Measurements from ENCODE around the gene LSP1. TPM values are rescaled to one million over a fixed set of nuclear protein-coding genes. Genes with fewer than 3 reads are reported as not detected.
"Not testable (repeated sequence)": the region's sequence is repeated elsewhere in the genome, so short reads cannot be mapped to it uniquely, and the experiment has no call there.

Gene LSP1
- total RNA-seq, 1 donor from 2014 or later: 29.2 TPM

GRCh38 chr11:1879941-1880720 is 27.2 kb downstream of the LSP1 start:
- peaks cover 2 to 19% (median 4%) of the 10 kb centered on the region in 3 donors for H3K27me3 ChIP-seq (ENCODE audit: control insufficient read depth in 3 of 3, insufficient read depth in 3 of 3, low read length in 3 of 3)
- no peaks in the 10 kb centered on the region for H3K9me3 ChIP-seq (ENCODE audit: control insufficient read depth in 3 of 3, low read length in 3 of 3)
- H3K36me3 ChIP-seq (ENCODE audit: control insufficient read depth in 3 of 3, insufficient read depth in 3 of 3, low read length in 3 of 3): peaks cover 3 to 18% (median 4%) of the 10 kb centered on the region in 3 donors
- no peak overlapping the region for H3K4me3 ChIP-seq (ENCODE audit: low read length in 3 of 3)
- peaks cover 62 to 74% (median 63%) of the 10 kb centered on the region in 3 donors for H3K4me1 ChIP-seq (ENCODE audit: control insufficient read depth in 3 of 3, insufficient read depth in 3 of 3, low read length in 3 of 3)
- H3K9ac ChIP-seq (ENCODE audit: low read depth in 1 of 3, low read length in 3 of 3): peak overlapping the region; percentile 40 to 64 (median 57)
- H3K27ac ChIP-seq (ENCODE audit: low read depth, low read length): peak overlapping the region; percentile 89

- Histone ChIP-seq H3K9me3 (ENCODE audit: control insufficient read depth in 3 of 3, low read length in 3 of 3) (no peaks in the 10 kb centered on the region), H3K27ac (ENCODE audit: low read depth, low read length) (peak overlapping the region; percentile 89), H3K9ac (ENCODE audit: low read depth in 1 of 3, low read length in 3 of 3) (peak overlapping the region; percentile 40 to 74 (median 72)), H3K4me3 (ENCODE audit: low read length in 3 of 3) (no peak overlapping the region), H3K36me3 (ENCODE audit: control insufficient read depth in 3 of 3, insufficient read depth in 3 of 3, low read length in 3 of 3) (peaks cover 4 to 25% (median 5%) of the 10 kb centered on the region in 3 donors), H3K27me3 (ENCODE audit: control insufficient read depth in 3 of 3, insufficient read depth in 3 of 3, low read length in 3 of 3) (peaks cover 0 to 15% (median 2%) of the 10 kb centered on the region in 3 donors), H3K4me1 (ENCODE audit: control insufficient read depth in 3 of 3, insufficient read depth in 3 of 3, low read length in 3 of 3) (peaks cover 56 to 67% (median 60%) of the 10 kb centered on the region in 3 donors)
These were observed 28.0 kb downstream of the LSP1 start for GRCh38 chr11:1880746-1881441.

DNA sequence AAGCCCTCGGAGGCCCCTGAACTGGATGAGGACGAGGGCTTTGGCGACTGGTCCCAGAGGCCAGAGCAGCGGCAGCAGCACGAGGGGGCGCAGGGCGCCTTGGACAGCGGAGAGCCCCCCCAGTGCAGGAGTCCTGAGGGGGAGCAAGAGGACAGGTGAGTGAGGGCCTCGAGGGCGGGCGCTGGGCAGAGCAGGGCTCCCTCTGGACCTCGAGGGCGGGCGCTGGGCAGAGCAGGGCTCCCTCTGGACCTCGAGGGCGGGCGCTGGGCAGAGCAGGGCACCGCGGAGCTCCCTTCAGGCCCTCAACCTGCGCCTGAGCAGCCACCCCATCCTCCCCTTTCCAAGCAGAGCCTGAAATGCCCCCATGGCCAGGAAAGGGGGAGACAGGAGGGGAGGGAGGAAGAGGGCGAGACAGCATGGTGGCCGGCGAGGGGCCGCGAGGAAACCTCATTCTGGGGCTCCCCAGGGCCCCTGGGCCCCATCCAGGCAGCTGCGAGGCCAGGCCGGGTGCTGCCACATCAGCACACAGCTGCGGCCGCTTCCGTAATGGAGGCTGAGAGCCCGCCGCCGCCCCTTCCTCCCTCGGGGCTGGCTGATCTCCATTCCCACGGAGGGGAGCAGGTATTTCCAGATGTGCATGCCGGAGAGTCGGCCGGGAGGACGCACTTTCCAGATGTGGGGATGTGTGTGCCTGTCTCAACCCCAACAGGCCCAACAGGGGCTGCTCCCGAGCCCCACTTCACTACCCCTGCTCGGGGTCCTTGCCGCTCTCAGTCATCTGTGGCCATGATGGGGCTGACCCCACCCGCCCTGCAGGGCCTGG is 28.8 kb downstream of the LSP1 start:
- Histone ChIP-seq H3K4me3 (ENCODE audit: low read length in 3 of 3) (no peak overlapping the region), H3K9me3 (ENCODE audit: control insufficient read depth in 3 of 3, low read length in 3 of 3) (no peaks in the 10 kb centered on the region), H3K27ac (ENCODE audit: low read depth, low read length) (peak overlapping the region; percentile 89), H3K36me3 (ENCODE audit: control insufficient read depth in 3 of 3, insufficient read depth in 3 of 3, low read length in 3 of 3) (peaks cover 4 to 31% (median 10%) of the 10 kb centered on the region in 3 donors), H3K27me3 (ENCODE audit: control insufficient read depth in 3 of 3, insufficient read depth in 3 of 3, low read length in 3 of 3) (peaks cover 0 to 9% (median 0%) of the 10 kb centered on the region in 3 donors), H3K9ac (ENCODE audit: low read depth in 1 of 3, low read length in 3 of 3) (peak overlapping the region in 2 of 3 donors; percentile 3 to 72), H3K4me1 (ENCODE audit: control insufficient read depth in 3 of 3, insufficient read depth in 3 of 3, low read length in 3 of 3) (peaks cover 49 to 59% (median 53%) of the 10 kb centered on the region in 3 donors)

DNA sequence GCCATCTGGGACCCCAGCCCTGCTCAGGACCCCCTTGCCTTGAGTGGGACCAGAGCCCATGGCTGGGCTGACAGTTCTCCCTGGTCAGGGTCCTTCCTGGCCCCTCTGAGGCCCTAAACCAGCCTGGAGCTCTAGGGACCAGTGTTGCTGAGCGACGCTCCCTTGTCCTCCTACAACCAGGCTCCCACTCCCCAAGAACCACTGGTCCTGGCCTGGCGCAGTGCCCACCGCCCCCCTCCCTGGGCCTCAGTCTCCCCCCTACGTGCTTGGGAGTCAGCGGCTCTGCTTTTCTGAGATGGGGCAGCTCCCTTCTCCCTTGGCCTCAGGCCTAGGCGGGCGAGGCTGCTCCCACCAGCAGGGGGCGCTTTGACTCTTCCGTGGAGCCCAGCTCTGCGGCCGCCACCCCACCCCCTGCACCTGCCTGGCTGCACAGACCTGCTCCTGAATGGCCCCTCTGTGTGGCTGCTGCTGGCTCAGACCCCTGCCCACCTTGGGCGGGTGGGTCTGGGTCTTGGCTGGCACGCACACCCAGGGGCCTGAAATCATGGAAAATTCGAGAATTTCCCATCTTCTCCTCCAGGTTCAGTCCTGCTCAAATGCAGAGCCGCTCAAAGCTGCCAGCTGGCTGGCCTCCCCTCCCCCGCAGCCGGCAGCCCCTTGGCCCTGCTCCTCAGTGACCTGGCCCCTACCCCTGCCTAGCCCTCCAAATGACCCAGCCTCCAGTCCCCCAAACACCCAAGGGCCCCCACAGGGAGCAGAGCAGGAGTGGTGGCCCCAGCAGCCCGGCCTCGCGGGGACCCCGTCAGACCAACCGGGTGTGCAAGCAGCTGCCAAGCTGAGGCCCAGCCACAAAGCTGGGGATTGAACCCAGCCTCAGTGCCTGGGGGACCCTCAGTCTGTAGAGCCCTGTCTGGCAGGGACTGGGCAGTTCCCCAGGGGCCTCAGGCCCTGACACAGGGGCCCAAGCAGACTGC is 29.7 kb downstream of the LSP1 start:
- Histone ChIP-seq H3K27ac (ENCODE audit: low read depth, low read length) (peak overlapping the region; percentile 89), H3K4me1 (ENCODE audit: control insufficient read depth in 3 of 3, insufficient read depth in 3 of 3, low read length in 3 of 3) (peaks cover 44 to 56% (median 48%) of the 10 kb centered on the region in 3 donors), H3K27me3 (ENCODE audit: control insufficient read depth in 3 of 3, insufficient read depth in 3 of 3, low read length in 3 of 3) (peaks cover 0 to 6% (median 0%) of the 10 kb centered on the region in 3 donors), H3K36me3 (ENCODE audit: control insufficient read depth in 3 of 3, insufficient read depth in 3 of 3, low read length in 3 of 3) (peaks cover 7 to 34% (median 10%) of the 10 kb centered on the region in 3 donors), H3K9me3 (ENCODE audit: control insufficient read depth in 3 of 3, low read length in 3 of 3) (no peaks in the 10 kb centered on the region), H3K4me3 (ENCODE audit: low read length in 3 of 3) (no peak overlapping the region), H3K9ac (ENCODE audit: low read depth in 1 of 3, low read length in 3 of 3) (peak overlapping the region in 2 of 3 donors; percentile 3 to 72)

- H3K9ac ChIP-seq (ENCODE audit: low read depth in 1 of 3, low read length in 3 of 3): peak overlapping the region in 2 of 3 donors; percentile 4 to 54
- peaks cover 49 to 60% (median 51%) of the 10 kb centered on the region in 3 donors for H3K4me1 ChIP-seq (ENCODE audit: control insufficient read depth in 3 of 3, insufficient read depth in 3 of 3, low read length in 3 of 3)
- H3K27ac ChIP-seq (ENCODE audit: low read depth, low read length): peak overlapping the region; percentile 36
- H3K4me3 ChIP-seq (ENCODE audit: low read length in 3 of 3): no peak overlapping the region
- no peaks in the 10 kb centered on the region for H3K9me3 ChIP-seq (ENCODE audit: control insufficient read depth in 3 of 3, low read length in 3 of 3)
- H3K36me3 ChIP-seq (ENCODE audit: control insufficient read depth in 3 of 3, insufficient read depth in 3 of 3, low read length in 3 of 3): peaks cover 10 to 42% (median 10%) of the 10 kb centered on the region in 3 donors
- peaks cover 0 to 6% (median 0%) of the 10 kb centered on the region in 3 donors for H3K27me3 ChIP-seq (ENCODE audit: control insufficient read depth in 3 of 3, insufficient read depth in 3 of 3, low read length in 3 of 3)
These were observed 30.7 kb downstream of the LSP1 start for GRCh38 chr11:1883346-1884302.

DNA sequence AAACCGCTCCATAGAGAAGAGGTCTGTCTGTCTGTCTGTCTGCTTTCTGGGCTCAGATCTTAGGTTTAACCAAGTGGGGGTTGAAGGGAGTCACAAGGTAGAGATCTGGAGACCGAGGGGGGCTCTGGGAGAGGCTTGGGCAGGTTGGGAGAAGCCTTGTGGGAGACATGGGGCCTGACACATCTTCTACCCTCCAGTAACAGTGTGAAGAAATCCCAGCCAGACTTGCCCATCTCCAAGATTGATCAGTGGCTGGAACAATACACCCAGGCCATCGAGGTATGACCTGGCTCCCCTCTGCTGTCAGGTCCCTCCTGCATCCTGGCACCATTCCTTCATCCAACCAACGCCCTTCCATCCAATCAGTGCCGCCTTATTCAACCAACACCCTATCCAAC is 31.4 kb downstream of the LSP1 start:
- H3K27me3 ChIP-seq (ENCODE audit: control insufficient read depth in 3 of 3, insufficient read depth in 3 of 3, low read length in 3 of 3): peaks cover 0 to 6% (median 0%) of the 10 kb centered on the region in 3 donors
- H3K36me3 ChIP-seq (ENCODE audit: control insufficient read depth in 3 of 3, insufficient read depth in 3 of 3, low read length in 3 of 3): peaks cover 10 to 46% (median 13%) of the 10 kb centered on the region in 3 donors
- no peak overlapping the region for H3K4me3 ChIP-seq (ENCODE audit: low read length in 3 of 3)
- H3K27ac ChIP-seq (ENCODE audit: low read depth, low read length): no peak overlapping the region
- no peak overlapping the region for H3K9ac ChIP-seq (ENCODE audit: low read depth in 1 of 3, low read length in 3 of 3)
- H3K4me1 ChIP-seq (ENCODE audit: control insufficient read depth in 3 of 3, insufficient read depth in 3 of 3, low read length in 3 of 3): peaks cover 54 to 62% (median 58%) of the 10 kb centered on the region in 3 donors
- H3K9me3 ChIP-seq (ENCODE audit: control insufficient read depth in 3 of 3, low read length in 3 of 3): no peaks in the 10 kb centered on the region

DNA sequence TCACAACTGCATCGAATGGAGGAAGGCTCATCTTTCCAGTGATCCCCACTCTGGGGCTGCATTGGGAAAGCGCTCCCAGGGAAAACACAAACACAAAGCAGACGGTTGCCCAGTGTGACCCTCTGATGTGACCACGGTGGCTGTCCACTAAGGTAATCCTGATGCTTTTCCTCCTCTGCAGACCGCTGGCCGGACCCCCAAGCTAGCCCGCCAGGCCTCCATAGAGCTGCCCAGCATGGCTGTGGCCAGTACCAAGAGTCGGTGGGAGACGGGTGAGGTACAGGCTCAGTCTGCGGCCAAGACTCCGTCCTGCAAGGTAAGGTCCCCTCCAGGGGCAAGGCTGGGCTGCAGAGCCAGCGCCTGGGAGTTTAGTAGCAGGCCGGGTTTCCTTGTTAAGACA is 33.7 kb downstream of the LSP1 start:
- Histone ChIP-seq H3K4me1 (ENCODE audit: control insufficient read depth in 3 of 3, insufficient read depth in 3 of 3, low read length in 3 of 3) (peaks cover 52 to 63% (median 58%) of the 10 kb centered on the region in 3 donors), H3K36me3 (ENCODE audit: control insufficient read depth in 3 of 3, insufficient read depth in 3 of 3, low read length in 3 of 3) (peaks cover 10 to 44% (median 15%) of the 10 kb centered on the region in 3 donors)
- H3K9ac ChIP-seq (ENCODE audit: low read depth in 1 of 3, low read length in 3 of 3); H3K4me3 ChIP-seq (ENCODE audit: low read length in 3 of 3); H3K27ac ChIP-seq (ENCODE audit: low read depth, low read length); H3K27me3 ChIP-seq (ENCODE audit: control insufficient read depth in 3 of 3, insufficient read depth in 3 of 3, low read length in 3 of 3); H3K9me3 ChIP-seq (ENCODE audit: control insufficient read depth in 3 of 3, low read length in 3 of 3): not testable (repeated sequence)

Measured in skeletal muscle tissue (tissue), 4 donors.